Left lung (tissue), 10 donors: Measurements from ENCODE around the gene CHD9. TPM values are rescaled to one million over a fixed set of nuclear protein-coding genes. Genes with fewer than 3 reads are reported as not detected.
A peak's percentile ranks its signal among the peaks of the same experiment; 100 is the strongest.

Experiments
- ATAC-seq: fragments of 200-7000 bp; cut with Tn5 transposase; one replicate; pipeline ENCODE4 v1.9.1; 2020; ENCODE audit warnings: moderate library complexity
- DNase-seq, 4 donors: peaks; one replicate each; pipeline ENCODE4 v3.0.0-alpha.2; 2013 to 2020
- H3K27ac ChIP-seq, 2 donors: fragments of 200-600 bp; sonication (generic) in 1 of 2; one replicate each; pipeline versions ENCODE4 v1.5.0 to v1.8.0; 2020 to 2021
- H3K27me3 ChIP-seq, 2 donors: fragments of 200-600 bp; sonication (generic) in 1 of 2; one replicate each; pipeline versions ENCODE4 v1.5.0 to v1.8.0; 2020 to 2021
- H3K36me3 ChIP-seq, 2 donors: fragments of 200-600 bp; sonication (generic) in 1 of 2; one replicate each; pipeline versions ENCODE4 v1.5.0 to v1.8.0; 2020 to 2021
- H3K4me1 ChIP-seq, 2 donors: fragments of 200-600 bp; one replicate each; pipeline ENCODE4 v1.8.0; 2021
- H3K4me3 ChIP-seq, 2 donors: fragments of 200-600 bp; sonication (generic) in 1 of 2; one replicate each; pipeline versions ENCODE4 v1.5.0 to v1.8.0; 2020 to 2021; ENCODE audit warnings: mild to moderate bottlenecking in 1 of 2
- H3K9me3 ChIP-seq, 2 donors: fragments of 200-600 bp; sonication (generic) in 1 of 2; one replicate each; pipeline versions ENCODE4 v1.5.0 to v1.8.0; 2020 to 2021
- CTCF ChIP-seq, 2 donors: fragments of 200-600 bp; sonication (generic) in 1 of 2; IDR thresholded peaks; one replicate each; pipeline versions ENCODE4 v1.5.0 to v1.8.0; 2021; ENCODE audit warnings: antibody characterized with exemption in 2 of 2
- intact Hi-C, 2 donors: fragments of 100-400 bp; cut with DNase I; formaldehyde crosslinking; loops; one replicate each; pipeline versions ENCODE4 v1.11.2 to v1.14.2; 2022
- polyA plus RNA-seq, 6 donors: library from polyadenylated mRNA; unstranded; fragments of 120-200 nt; gene quantifications; one replicate each; pipeline ENCODE4 v1.2.1, GENCODE V29; 2013; ENCODE audit not compliant: insufficient read length in 6 of 6
- total RNA-seq, 2 donors: library from RNA; stranded (reverse); fragmentation: NEBNext Ultra II Directional; extraction: Animal tissue kit (Norgen Biotek cat#: 25700); gene quantifications; one replicate each; pipeline ENCODE4 v1.2.1, GENCODE V29; 2021
- donor health status: DM: no; HTN: yes; CAD: no.
- donor health status: DM: no; HTN: no; CAD: no.

The CHD9 gene
- total and polyA plus RNA-seq, 8 donors, result 65.6 to 88.0 (median 74.0) TPM

GRCh38 chr16:53156516-53156915, 101.7 kb downstream of the CHD9 start:
- TF ChIP-seq CTCF (IDR thresholded peaks at IDR 0.05), result no peak
- Histone ChIP-seq H3K9me3 (no peaks in the 10 kb centered on the region), H3K27ac (no peak overlapping the region), H3K36me3 (peaks cover 6 to 30% of the 10 kb centered on the region in 2 donors), H3K27me3 (no peaks in the 10 kb centered on the region), H3K4me3 (no peak overlapping the region), H3K4me1 (peaks cover 5 to 18% of the 10 kb centered on the region in 2 donors)
- DNase-seq (no peak), ATAC-seq (no peak)
- intact Hi-C loops, result no loop called here

- Histone ChIP-seq H3K27ac (no peak overlapping the region), H3K27me3 (no peaks in the 10 kb centered on the region), H3K9me3 (no peaks in the 10 kb centered on the region), H3K4me1 (peaks cover 0 to 7% of the 10 kb centered on the region in 2 donors), H3K36me3 (peaks cover 6 to 43% of the 10 kb centered on the region in 2 donors), H3K4me3 (no peak overlapping the region)
- ATAC-seq (peak; percentile 70), DNase-seq (peak in 2 of 4 donors; percentile 26 to 55)
- intact Hi-C loops, result loop anchor here in 1 of 2 donors (10.0 kb wide), 2 partner anchors 105 to 185 kb away; partner anchors contain the start of genes CHD9 and CHD9NB
- peak; percentile 66 to 68 for TF ChIP-seq CTCF (IDR thresholded peaks at IDR 0.05)
Measured at GRCh38 chr16:53159781-53160436, 105.1 kb downstream of the CHD9 start.

GRCh38 chr16:53166099-53166498, 111.3 kb downstream of the CHD9 start:
- intact Hi-C loops, result loop anchor here in 1 of 2 donors (10.0 kb wide), 2 partner anchors 111 to 191 kb away; partner anchors contain the start of genes CHD9 and CHD9NB
- no peak for DNase-seq
- H3K4me1 ChIP-seq, result peaks cover 0 to 10% of the 10 kb centered on the region in 2 donors
- H3K4me3 ChIP-seq, result no peak overlapping the region
- H3K36me3 ChIP-seq, result peaks cover 0 to 13% of the 10 kb centered on the region in 2 donors
- no peaks in the 10 kb centered on the region for H3K27me3 ChIP-seq
- ATAC-seq, result peak; percentile 52
- TF ChIP-seq CTCF (IDR thresholded peaks at IDR 0.05), result no peak
- H3K9me3 ChIP-seq, result no peaks in the 10 kb centered on the region
- H3K27ac ChIP-seq, result no peak overlapping the region

- no peaks in the 10 kb centered on the region for H3K9me3 ChIP-seq
- DNase-seq (peak in 1 of 4 donors; percentile 49), ATAC-seq (peak; percentile 84)
- H3K36me3 ChIP-seq, result peaks cover 0 to 3% of the 10 kb centered on the region in 2 donors
- no peak overlapping the region for H3K4me3 ChIP-seq
- TF ChIP-seq CTCF (IDR thresholded peaks at IDR 0.05), result no peak
- H3K27me3 ChIP-seq, result no peaks in the 10 kb centered on the region
- intact Hi-C loops, result loop anchor here in 1 of 2 donors (10.0 kb wide), 2 partner anchors 114 to 194 kb away; partner anchors contain the start of genes CHD9 and CHD9NB
- peaks cover 0 to 10% of the 10 kb centered on the region in 2 donors for H3K4me1 ChIP-seq
- H3K27ac ChIP-seq, result peak overlapping the region in 1 of 2 donors; percentile 33
Measured at GRCh38 chr16:53168744-53169143, 114.0 kb downstream of the CHD9 start.

- Histone ChIP-seq H3K27me3 (no peaks in the 10 kb centered on the region), H3K9me3 (no peaks in the 10 kb centered on the region), H3K27ac (no peak overlapping the region), H3K4me1 (peaks cover 0 to 17% of the 10 kb centered on the region in 2 donors), H3K36me3 (peaks cover 0 to 12% of the 10 kb centered on the region in 2 donors), H3K4me3 (no peak overlapping the region)
- intact Hi-C loops, result no loop called here
- ATAC-seq (no peak), DNase-seq (no peak)
- TF ChIP-seq CTCF (IDR thresholded peaks at IDR 0.05), result no peak
Measured at GRCh38 chr16:53172517-53172916, 117.7 kb downstream of the CHD9 start.
